Activated B cell treated with CpG ODN at 0.5 μM for 24 hours (primary cell): ENCODE data around the gene NCOR1. TPM values are rescaled to one million over a fixed set of nuclear protein-coding genes. Genes with fewer than 3 reads are reported as not detected.
A peak's percentile ranks its signal among the peaks of the same experiment; 100 is the strongest.
"Not testable (repeated sequence)": the region's sequence is repeated elsewhere in the genome, so short reads cannot be mapped to it uniquely, and the experiment has no call there.

ENCODE experiments used
- ATAC-seq: fragments of 200-7000 bp; cut with Tn5 transposase; one replicate; pipeline ENCODE4 v1.10.0; 2021; ENCODE audit warnings: low read depth, mild to moderate bottlenecking, moderate library complexity
- CTCF ChIA-PET: fragments of 350-600 bp; sonication (Branson Sonifier 250); formaldehyde crosslinking; loops from one replicate; lab custom pipeline; 2021; ENCODE audit warnings: antibody characterized with exemption; lab: Charles Lee
- POLR2A ChIA-PET: fragments of 350-600 bp; sonication (Branson Sonifier 250); formaldehyde crosslinking; loops from one replicate; lab custom pipeline; 2021; ENCODE audit warnings: antibody characterized with exemption; lab: Charles Lee
- DNase-seq: peaks from one replicate; pipeline ENCODE4 v3.0.0; 2022
- H3K27ac Mint-ChIP-seq: one replicate; pipeline ENCODE4 v1.8.0; 2020; ENCODE audit warnings: mixed read lengths
- H3K27me3 Mint-ChIP-seq: one replicate; pipeline ENCODE4 v1.8.0; 2021; ENCODE audit warnings: mixed read lengths
- H3K36me3 Mint-ChIP-seq: one replicate; pipeline ENCODE4 v1.8.0; 2021; ENCODE audit warnings: low read depth, mixed read lengths
- H3K4me1 Mint-ChIP-seq: one replicate; pipeline ENCODE4 v1.8.0; 2021; ENCODE audit warnings: mixed read lengths
- H3K4me3 Mint-ChIP-seq: one replicate; pipeline ENCODE4 v1.8.0; 2020; ENCODE audit warnings: mild to moderate bottlenecking, mixed read lengths
- H3K9me3 Mint-ChIP-seq: one replicate; pipeline ENCODE4 v1.8.0; 2020; ENCODE audit warnings: mixed read lengths
- CTCF ChIP-seq: fragments of 200-600 bp; IDR thresholded peaks from one replicate; pipeline ENCODE4 v1.8.0; 2022; ENCODE audit warnings: antibody characterized with exemption, mild to moderate bottlenecking
- intact Hi-C: fragments of 100-400 bp; cut with micrococcal nuclease; formaldehyde crosslinking; loops from one replicate; pipeline ENCODE4 v1.15.1; 2024
- total RNA-seq: library from RNA; stranded (reverse); gene quantifications from 2 replicates; pipeline ENCODE4 v1.2.3, GENCODE V29; 2022

Gene NCOR1
- total RNA-seq, 1 donor from 2014 or later: 188 TPM

GRCh38 chr17:16215965-16216316, 607 bp upstream of the NCOR1 start:
- intact Hi-C loops: loop anchor here (1.0 kb wide), 3 partner anchors 70 to 319 kb away; partner anchors contain the start of gene CENPV
- Mint-ChIP-seq H3K4me3 (peak overlapping the region; percentile 98), H3K27ac (peak overlapping the region; percentile 86), H3K4me1 (peaks cover 50% of the 10 kb centered on the region), H3K27me3 (no peaks in the 10 kb centered on the region), H3K36me3 (peaks cover 5% of the 10 kb centered on the region), H3K9me3 (no peaks in the 10 kb centered on the region)
- ChIA-PET POLR2A (interaction anchor here (0.6 to 5.3 kb wide), 11 partner anchors 10 to 320 kb away, joined by 3 to 74 read pairs (median 6); partner anchors contain the start of genes CENPV and UBB), CTCF (interaction anchor here (1.3 to 1.5 kb wide), 2 partner anchors 14 to 70 kb away, joined by 4 to 9 read pairs; no protein-coding TSS in a partner anchor)
- TF ChIP-seq CTCF: no peak
- ATAC-seq: peak; percentile 3
- no peak for DNase-seq

GRCh38 chr17:16215002-16215272, 397 bp downstream of the NCOR1 start:
- DNase-seq: no peak
- ChIA-PET POLR2A (interaction anchor here (0.5 to 5.3 kb wide), 11 partner anchors 14 to 224 kb away, joined by 3 to 74 read pairs (median 5); partner anchors contain the start of genes CENPV and UBB), CTCF (interaction anchor here (1.1 to 1.5 kb wide), 2 partner anchors 13 to 72 kb away, joined by 4 read pairs; no protein-coding TSS in a partner anchor)
- TF ChIP-seq CTCF: no peak
- intact Hi-C loops: loop anchor here (1.0 kb wide), 3 partner anchors 71 to 320 kb away; partner anchors contain the start of gene CENPV
- Mint-ChIP-seq H3K27ac (peak overlapping the region; percentile 83), H3K4me3 (peak overlapping the region; percentile 98), H3K27me3 (no peaks in the 10 kb centered on the region), H3K9me3 (no peaks in the 10 kb centered on the region), H3K4me1 (peaks cover 50% of the 10 kb centered on the region), H3K36me3 (peaks cover 5% of the 10 kb centered on the region)
- ATAC-seq: peak; percentile 42

GRCh38 chr17:16214190-16215001, 938 bp downstream of the NCOR1 start:
- Mint-ChIP-seq H3K4me3 (peak overlapping the region; percentile 98), H3K4me1 (peaks cover 50% of the 10 kb centered on the region), H3K9me3 (no peaks in the 10 kb centered on the region), H3K27me3 (no peaks in the 10 kb centered on the region), H3K36me3 (peaks cover 5% of the 10 kb centered on the region), H3K27ac (peak overlapping the region; percentile 83)
- no peak for TF ChIP-seq CTCF
- CTCF ChIA-PET: interaction anchor here (1.1 to 1.5 kb wide), 2 partner anchors 12 to 73 kb away, joined by 4 read pairs; no protein-coding TSS in a partner anchor
- no peak for DNase-seq
- POLR2A ChIA-PET: interaction anchor here (0.6 to 5.3 kb wide), 9 partner anchors 13 to 224 kb away, joined by 3 to 74 read pairs (median 5); partner anchors contain the start of genes CENPV and UBB
- no peak for ATAC-seq
- intact Hi-C loops: loop anchor here (1.0 kb wide), 4 partner anchors 12 to 321 kb away; partner anchors contain the start of gene CENPV

GRCh38 chr17:16212793-16213192, 2.5 kb downstream of the NCOR1 start:
- Mint-ChIP-seq H3K27ac (no peak overlapping the region), H3K9me3 (no peaks in the 10 kb centered on the region), H3K27me3 (no peaks in the 10 kb centered on the region), H3K4me1 (peaks cover 47% of the 10 kb centered on the region), H3K36me3 (peaks cover 5% of the 10 kb centered on the region), H3K4me3 (no peak overlapping the region)
- intact Hi-C loops: no loop called here
- DNase-seq: no peak
- ChIA-PET POLR2A (no interaction called here), CTCF (no interaction called here)
- no peak for ATAC-seq
- no peak for TF ChIP-seq CTCF

GRCh38 chr17:16211590-16211989, 3.7 kb downstream of the NCOR1 start:
- Mint-ChIP-seq H3K9me3 (no peaks in the 10 kb centered on the region), H3K4me3 (no peak overlapping the region), H3K27ac (no peak overlapping the region), H3K36me3 (no peaks in the 10 kb centered on the region), H3K27me3 (no peaks in the 10 kb centered on the region), H3K4me1 (peaks cover 40% of the 10 kb centered on the region)
- ChIA-PET CTCF (no interaction called here), POLR2A (no interaction called here)
- intact Hi-C loops: no loop called here
- no peak for TF ChIP-seq CTCF
- no peak for ATAC-seq
- no peak for DNase-seq

- H3K27me3 Mint-ChIP-seq, DNase-seq, H3K36me3 Mint-ChIP-seq, ATAC-seq, H3K9me3 Mint-ChIP-seq, intact Hi-C loops, POLR2A ChIA-PET, H3K4me3 Mint-ChIP-seq, CTCF ChIA-PET: not testable (repeated sequence)
- Mint-ChIP-seq H3K27ac (peak overlapping the region; percentile 41), H3K4me1 (peaks cover 61% of the 10 kb centered on the region)
Measured at GRCh38 chr17:16204763-16205162, 10.6 kb downstream of the NCOR1 start.
